ENCODE measurements around the gene SPP2.

SPP2 gene

GRCh38 chr2:234078129-234078528, 27.6 kb downstream of the SPP2 start:
- H3K4me3 ChIP-seq (ENCODE audit: control insufficient read depth, low read depth, low read length), result no peak overlapping the region
- TF ChIP-seq, protein P1, sequence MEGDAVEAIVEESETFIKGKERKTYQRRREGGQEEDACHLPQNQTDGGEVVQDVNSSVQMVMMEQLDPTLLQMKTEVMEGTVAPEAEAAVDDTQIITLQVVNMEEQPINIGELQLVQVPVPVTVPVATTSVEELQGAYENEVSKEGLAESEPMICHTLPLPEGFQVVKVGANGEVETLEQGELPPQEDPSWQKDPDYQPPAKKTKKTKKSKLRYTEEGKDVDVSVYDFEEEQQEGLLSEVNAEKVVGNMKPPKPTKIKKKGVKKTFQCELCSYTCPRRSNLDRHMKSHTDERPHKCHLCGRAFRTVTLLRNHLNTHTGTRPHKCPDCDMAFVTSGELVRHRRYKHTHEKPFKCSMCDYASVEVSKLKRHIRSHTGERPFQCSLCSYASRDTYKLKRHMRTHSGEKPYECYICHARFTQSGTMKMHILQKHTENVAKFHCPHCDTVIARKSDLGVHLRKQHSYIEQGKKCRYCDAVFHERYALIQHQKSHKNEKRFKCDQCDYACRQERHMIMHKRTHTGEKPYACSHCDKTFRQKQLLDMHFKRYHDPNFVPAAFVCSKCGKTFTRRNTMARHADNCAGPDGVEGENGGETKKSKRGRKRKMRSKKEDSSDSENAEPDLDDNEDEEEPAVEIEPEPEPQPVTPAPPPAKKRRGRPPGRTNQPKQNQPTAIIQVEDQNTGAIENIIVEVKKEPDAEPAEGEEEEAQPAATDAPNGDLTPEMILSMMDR (conservative IDR thresholded peaks at IDR 0.05; ENCODE audit: control insufficient read depth, insufficient read depth, low read depth, low read length), result no peak
- no peak for DNase-seq (ENCODE audit: low read depth)

DNA sequence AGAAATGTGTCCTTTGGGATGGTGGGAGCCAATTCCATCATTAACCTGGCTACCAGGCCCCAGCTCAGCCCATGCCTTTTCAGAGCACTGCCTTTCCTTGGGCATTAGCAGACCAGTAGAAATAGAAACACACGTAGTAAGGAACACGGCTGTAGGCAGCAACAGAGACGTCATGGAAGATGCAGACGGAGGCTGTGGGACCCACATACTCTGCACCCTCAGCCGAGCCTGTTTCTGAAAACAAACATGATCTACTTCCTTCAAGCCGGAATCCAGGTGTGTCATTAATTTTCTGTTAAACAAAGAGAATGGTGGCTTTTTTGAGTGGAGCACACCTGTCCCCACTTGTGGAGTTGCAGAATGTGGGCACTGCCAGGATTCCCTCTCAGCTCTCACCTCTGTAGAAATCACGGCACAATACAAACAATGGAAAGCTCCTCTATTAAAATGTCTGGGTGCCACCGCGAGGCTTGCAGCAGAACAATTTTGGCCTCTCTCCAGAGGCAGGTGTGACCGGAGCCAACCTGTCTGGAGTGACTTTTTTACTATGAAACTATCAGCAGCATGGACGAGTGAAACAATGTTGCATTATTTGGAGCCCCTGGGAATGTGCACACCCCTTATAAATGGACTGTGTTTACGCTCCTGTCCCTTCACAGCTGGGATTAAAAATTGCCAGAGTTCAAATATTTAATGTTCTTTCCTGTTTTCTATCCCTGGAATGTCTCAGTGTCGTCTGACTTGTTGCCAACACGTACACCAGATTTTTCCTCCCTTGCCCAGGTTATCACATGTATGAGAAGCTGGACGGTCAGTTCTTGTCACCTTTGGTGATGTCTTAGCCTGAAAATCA, 31.7 kb downstream of the SPP2 start:
- TF ChIP-seq, protein P1 (conservative IDR thresholded peaks at IDR 0.05; ENCODE audit: control insufficient read depth, insufficient read depth, low read depth, low read length), result no peak
- H3K4me3 ChIP-seq (ENCODE audit: control insufficient read depth, low read depth, low read length), result no peak overlapping the region

GRCh38 chr2:234083572-234084348, 33.3 kb downstream of the SPP2 start:
- TF ChIP-seq, protein P1 (conservative IDR thresholded peaks at IDR 0.05; ENCODE audit: control insufficient read depth, insufficient read depth, low read depth, low read length), result no peak
- DNase-seq (ENCODE audit: low read depth), result no peak
- H3K4me3 ChIP-seq (ENCODE audit: control insufficient read depth, low read depth, low read length), result no peak overlapping the region

More for the DNA sequence above, 31.7 kb downstream of the SPP2 start:
- DNase-seq (ENCODE audit: low read depth), result no peak

- peak; percentile 17 for DNase-seq (ENCODE audit: low read depth)
- TF ChIP-seq, protein P1 (conservative IDR thresholded peaks at IDR 0.05; ENCODE audit: control insufficient read depth, insufficient read depth, low read depth, low read length), result no peak
- no peak overlapping the region for H3K4me3 ChIP-seq (ENCODE audit: control insufficient read depth, low read depth, low read length)
Observed at GRCh38 chr2:234091432-234091879, 41.0 kb downstream of the SPP2 start.

DNA sequence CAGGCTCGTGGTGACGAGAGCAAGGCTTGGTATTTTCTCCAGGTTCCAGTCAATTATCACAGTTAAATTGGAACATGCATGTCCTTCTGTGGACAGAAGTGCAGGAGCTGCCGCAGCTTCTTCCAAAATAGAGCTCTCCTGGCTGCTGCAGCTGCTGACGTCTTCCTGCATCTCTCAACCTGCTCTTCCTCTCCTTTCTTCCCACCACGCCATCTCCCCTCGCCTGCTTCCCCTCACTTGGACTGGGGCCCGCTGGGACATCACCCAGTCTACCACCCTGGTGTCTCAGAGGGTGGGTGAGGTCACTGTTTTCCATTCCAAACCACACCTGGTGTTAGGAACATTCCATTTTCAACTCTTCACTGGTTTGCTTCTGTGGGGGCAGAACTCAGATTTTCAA, 41.4 kb downstream of the SPP2 start:
- TF ChIP-seq, protein P1 (conservative IDR thresholded peaks at IDR 0.05; ENCODE audit: control insufficient read depth, insufficient read depth, low read depth, low read length), result no peak
- H3K4me3 ChIP-seq (ENCODE audit: control insufficient read depth, low read depth, low read length), result no peak overlapping the region
- no peak for DNase-seq (ENCODE audit: low read depth)

- TF ChIP-seq, protein P1 (conservative IDR thresholded peaks at IDR 0.05; ENCODE audit: control insufficient read depth, insufficient read depth, low read depth, low read length), result no peak
- H3K4me3 ChIP-seq (ENCODE audit: control insufficient read depth, low read depth, low read length), result no peak overlapping the region
- DNase-seq (ENCODE audit: low read depth), result no peak
Observed at GRCh38 chr2:234092344-234092743, 41.8 kb downstream of the SPP2 start.

Measured in fibroblast of mammary gland (primary cell).